Ishikawa (cell line): ENCODE results near the gene SLC25A45.
A peak's percentile ranks its signal among the peaks of the same experiment; 100 is the strongest.

Experiments used
- CEBPB ChIP-seq: IDR thresholded peaks from 2 replicates; pipeline ENCODE4 v1.6.1; 2012
- CREB1 ChIP-seq: IDR thresholded peaks from 2 replicates; pipeline ENCODE4 v1.6.1; 2012; ENCODE audit warnings: low read depth
- EGR1 ChIP-seq: IDR thresholded peaks from 2 replicates; pipeline ENCODE4 v1.6.1; 2012
- EP300 ChIP-seq: IDR thresholded peaks from 2 replicates; pipeline ENCODE4 v1.6.1; 2012; ENCODE audit warnings: borderline replicate concordance
- FOXM1 ChIP-seq: IDR thresholded peaks from 2 replicates; pipeline ENCODE4 v1.6.1; 2012; ENCODE audit warnings: low read depth, borderline replicate concordance
- MAX ChIP-seq: IDR thresholded peaks from 2 replicates; pipeline ENCODE4 v1.6.1; 2012
- NFIC ChIP-seq: IDR thresholded peaks from 2 replicates; pipeline ENCODE4 v1.6.1; 2012
- RAD21 ChIP-seq: IDR thresholded peaks from 2 replicates; pipeline ENCODE4 v1.6.1; 2012; ENCODE audit warnings: low read depth
- REST ChIP-seq: IDR thresholded peaks from 2 replicates; pipeline ENCODE4 v1.6.1; 2012; ENCODE audit warnings: low read depth, mild to moderate bottlenecking
- TAF1 ChIP-seq: IDR thresholded peaks from 2 replicates; pipeline ENCODE4 v1.6.1; 2012; ENCODE audit warnings: low read depth, mild to moderate bottlenecking
- TCF12 ChIP-seq: IDR thresholded peaks from 2 replicates; pipeline ENCODE4 v1.6.1; 2012; ENCODE audit warnings: low read depth
- TEAD4 ChIP-seq: IDR thresholded peaks from 2 replicates; pipeline ENCODE4 v1.6.1; 2012
- USF1 ChIP-seq: IDR thresholded peaks from 2 replicates; pipeline ENCODE4 v1.6.1; 2012
- YY1 ChIP-seq: IDR thresholded peaks from 2 replicates; pipeline ENCODE4 v1.6.1; 2012; ENCODE audit warnings: low read depth
- ZBTB7A ChIP-seq: IDR thresholded peaks from 2 replicates; pipeline ENCODE4 v1.6.1; 2012; ENCODE audit warnings: low read depth

The SLC25A45 gene

DNA sequence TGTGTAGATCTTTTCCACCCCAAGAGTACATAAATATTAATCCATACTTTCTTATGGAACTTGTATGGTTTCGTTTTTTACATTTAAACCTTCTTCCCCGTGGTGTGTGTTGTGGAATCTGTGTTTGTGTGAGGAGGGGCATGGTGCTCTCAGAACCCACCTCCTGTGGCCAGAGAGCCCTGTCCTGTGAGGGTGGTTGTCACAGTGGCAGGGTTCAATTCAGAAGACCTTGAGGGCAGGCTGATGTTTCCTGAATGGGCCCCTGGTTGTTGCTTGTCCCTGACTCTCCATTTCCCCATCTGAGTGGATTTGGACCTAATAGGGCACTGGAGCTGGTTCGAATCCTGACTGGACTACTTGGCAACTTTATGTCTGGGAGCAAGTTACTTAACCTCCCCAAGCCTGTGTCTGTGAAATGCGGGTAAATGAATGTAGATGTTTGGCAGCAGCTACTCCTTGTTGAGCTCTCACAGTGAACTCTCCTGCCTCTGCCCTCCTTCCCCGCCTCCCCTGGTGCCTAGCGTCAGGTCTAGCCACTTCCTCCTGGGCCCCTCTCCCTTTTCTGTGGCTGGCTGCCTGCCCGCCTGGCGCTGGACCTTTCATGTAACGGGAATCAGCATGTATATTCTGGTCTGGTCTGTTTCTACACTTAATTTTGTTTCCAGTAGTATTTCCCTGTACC lies 47.4 kb upstream of the SLC25A45 start:
- 0 out of 2 replicates have a peak, but pooled peaks have one; percentile 14 for TF ChIP-seq EGR1
- no peak for TF ChIP-seq TEAD4
- no peak for TF ChIP-seq YY1
- no peak for TF ChIP-seq EP300

DNA sequence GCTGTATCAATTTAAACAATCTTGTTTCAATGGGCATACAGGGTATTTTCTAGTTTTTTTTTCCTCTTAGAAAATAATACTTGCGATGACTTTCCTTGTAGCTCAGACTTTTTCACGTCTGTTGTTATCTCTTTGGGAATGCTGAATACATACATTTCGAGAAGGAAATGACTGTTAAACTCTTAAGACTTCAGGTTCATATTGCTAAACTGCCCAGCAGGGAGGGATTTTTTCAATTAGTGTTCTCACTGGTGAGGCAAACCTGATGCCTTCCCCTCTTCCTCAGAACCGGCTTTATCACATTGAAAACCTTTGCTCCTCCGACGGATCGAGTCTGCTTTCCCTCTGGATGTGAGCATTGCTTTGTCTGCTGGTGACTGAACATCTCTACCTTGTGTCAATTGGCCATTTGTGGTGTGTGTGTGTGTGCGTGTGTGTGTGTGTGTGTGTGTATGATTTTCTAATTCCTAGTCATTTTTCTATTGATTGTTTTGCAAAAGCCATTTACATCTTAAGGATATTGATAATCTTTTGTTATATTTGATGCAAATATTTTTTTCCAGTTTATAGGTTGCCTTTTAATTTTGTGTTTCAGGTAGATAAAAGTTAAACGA lies 46.7 kb upstream of the SLC25A45 start:
- TF ChIP-seq EP300 (no peak), REST (no peak), EGR1 (no peak), ZBTB7A (no peak), MAX (no peak), RAD21 (no peak), CEBPB (no peak), YY1 (no peak), CREB1 (no peak), NFIC (no peak)

GRCh38 chr11:65428578-65429067 lies 46.2 kb upstream of the SLC25A45 start:
- no peak for TF ChIP-seq REST
- no peak for TF ChIP-seq FOXM1
- TF ChIP-seq RAD21, result no peak
- no peak for TF ChIP-seq YY1
- no peak for TF ChIP-seq MAX
- no peak for TF ChIP-seq TCF12
- no peak for TF ChIP-seq TEAD4
- TF ChIP-seq EP300, result no peak
- TF ChIP-seq TAF1, result no peak

DNA sequence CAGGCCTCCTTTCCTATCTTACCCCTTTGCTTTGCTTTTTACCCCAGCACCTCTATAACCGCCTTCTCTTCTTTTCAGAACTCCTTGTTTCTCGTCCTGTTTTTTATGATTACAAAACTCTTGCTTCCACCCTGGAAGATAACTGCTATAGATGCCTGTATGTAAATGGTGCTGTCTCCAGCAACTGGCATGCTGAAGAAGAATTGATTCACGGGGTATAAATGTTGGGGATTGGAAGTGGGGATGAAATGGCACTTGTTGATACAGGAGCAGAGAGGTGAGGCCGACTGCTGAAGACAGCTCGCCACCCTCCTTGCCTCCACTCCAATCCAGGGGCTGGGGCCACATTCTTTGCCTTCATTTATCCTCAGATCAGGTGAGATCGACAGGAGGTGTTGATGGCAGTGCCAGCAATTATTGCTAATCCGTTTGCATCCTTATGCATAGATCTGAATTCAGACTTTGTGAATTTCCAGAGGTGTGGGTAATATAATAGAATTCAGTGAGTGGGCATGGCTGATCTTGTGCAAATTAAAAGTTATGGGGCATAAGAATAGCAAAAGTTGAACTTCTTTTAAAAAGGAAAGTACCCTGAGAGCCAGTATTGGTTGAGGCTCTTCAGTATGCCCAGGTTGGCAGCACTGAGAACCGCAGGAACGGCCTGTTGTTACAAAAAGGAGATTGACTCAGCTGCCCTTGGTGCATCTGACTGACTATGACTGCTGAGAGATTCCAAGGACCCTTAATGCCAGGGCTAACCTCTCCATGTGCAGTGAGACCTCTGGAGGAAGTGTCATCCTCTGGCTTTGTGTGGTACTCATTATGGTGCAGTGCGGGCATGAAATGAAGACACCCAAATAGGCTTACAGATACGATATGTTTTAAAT lies 45.5 kb upstream of the SLC25A45 start:
- TF ChIP-seq ZBTB7A (no peak), TCF12 (no peak), NFIC (no peak), FOXM1 (no peak), EGR1 (no peak), CEBPB (no peak), YY1 (no peak), TAF1 (no peak), MAX (no peak), TEAD4 (no peak), RAD21 (no peak), USF1 (no peak), EP300 (no peak), REST (no peak), CREB1 (no peak)
